ENCODE measurements around the gene INTS14. TPM values are rescaled to one million over a fixed set of nuclear protein-coding genes. Genes with fewer than 3 reads are reported as not detected.
A peak's percentile ranks its signal among the peaks of the same experiment; 100 is the strongest.

The INTS14 gene
- total and polyA plus RNA-seq, 9 of the 15 experiments (the other 6 are each of a cell fraction or from before 2014, with no cell fraction given) = 30.5 to 92.4 (median 46.5) TPM

DNA sequence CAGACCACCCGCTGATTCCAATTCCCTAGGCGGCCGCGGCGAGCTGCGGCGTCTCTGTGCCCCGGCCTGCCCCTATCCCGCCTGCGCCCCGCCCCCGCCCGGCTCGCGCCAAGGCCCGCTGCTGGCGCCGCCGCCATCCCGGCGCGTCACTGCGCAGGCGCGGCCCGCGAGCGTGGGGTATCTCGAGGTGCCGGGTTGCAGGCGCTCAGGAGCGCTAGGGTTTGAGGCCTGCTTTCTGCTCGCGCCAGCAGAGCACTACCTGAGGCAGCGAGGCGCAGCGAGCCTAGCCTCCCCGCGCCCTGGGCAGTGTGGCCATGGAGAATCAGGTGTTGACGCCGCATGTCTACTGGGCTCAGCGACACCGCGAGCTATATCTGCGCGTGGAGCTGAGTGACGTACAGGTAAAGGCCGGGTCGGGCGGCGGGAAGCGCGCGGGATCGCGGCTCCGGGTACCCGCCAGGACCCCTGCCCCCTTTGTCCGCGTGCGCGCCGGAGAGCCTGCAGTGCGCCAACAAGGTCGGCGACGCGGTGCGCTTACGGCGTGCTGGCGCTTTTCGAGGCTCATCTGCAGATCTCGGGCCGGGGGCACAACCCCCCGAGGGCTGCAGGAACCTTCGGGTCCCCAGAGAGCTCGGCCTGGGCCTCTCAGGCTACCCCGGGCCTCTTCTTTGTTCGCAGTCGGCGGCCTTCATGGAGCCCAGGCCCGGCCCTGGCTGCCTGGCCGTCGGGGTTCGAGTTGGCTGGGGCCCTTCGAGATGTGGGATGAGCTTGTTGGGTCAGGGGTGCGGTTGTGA lies 80.4 kb downstream of the INTS14 start, which contains the start of gene HACD3 (continued):
- TF ChIP-seq, protein P1, sequence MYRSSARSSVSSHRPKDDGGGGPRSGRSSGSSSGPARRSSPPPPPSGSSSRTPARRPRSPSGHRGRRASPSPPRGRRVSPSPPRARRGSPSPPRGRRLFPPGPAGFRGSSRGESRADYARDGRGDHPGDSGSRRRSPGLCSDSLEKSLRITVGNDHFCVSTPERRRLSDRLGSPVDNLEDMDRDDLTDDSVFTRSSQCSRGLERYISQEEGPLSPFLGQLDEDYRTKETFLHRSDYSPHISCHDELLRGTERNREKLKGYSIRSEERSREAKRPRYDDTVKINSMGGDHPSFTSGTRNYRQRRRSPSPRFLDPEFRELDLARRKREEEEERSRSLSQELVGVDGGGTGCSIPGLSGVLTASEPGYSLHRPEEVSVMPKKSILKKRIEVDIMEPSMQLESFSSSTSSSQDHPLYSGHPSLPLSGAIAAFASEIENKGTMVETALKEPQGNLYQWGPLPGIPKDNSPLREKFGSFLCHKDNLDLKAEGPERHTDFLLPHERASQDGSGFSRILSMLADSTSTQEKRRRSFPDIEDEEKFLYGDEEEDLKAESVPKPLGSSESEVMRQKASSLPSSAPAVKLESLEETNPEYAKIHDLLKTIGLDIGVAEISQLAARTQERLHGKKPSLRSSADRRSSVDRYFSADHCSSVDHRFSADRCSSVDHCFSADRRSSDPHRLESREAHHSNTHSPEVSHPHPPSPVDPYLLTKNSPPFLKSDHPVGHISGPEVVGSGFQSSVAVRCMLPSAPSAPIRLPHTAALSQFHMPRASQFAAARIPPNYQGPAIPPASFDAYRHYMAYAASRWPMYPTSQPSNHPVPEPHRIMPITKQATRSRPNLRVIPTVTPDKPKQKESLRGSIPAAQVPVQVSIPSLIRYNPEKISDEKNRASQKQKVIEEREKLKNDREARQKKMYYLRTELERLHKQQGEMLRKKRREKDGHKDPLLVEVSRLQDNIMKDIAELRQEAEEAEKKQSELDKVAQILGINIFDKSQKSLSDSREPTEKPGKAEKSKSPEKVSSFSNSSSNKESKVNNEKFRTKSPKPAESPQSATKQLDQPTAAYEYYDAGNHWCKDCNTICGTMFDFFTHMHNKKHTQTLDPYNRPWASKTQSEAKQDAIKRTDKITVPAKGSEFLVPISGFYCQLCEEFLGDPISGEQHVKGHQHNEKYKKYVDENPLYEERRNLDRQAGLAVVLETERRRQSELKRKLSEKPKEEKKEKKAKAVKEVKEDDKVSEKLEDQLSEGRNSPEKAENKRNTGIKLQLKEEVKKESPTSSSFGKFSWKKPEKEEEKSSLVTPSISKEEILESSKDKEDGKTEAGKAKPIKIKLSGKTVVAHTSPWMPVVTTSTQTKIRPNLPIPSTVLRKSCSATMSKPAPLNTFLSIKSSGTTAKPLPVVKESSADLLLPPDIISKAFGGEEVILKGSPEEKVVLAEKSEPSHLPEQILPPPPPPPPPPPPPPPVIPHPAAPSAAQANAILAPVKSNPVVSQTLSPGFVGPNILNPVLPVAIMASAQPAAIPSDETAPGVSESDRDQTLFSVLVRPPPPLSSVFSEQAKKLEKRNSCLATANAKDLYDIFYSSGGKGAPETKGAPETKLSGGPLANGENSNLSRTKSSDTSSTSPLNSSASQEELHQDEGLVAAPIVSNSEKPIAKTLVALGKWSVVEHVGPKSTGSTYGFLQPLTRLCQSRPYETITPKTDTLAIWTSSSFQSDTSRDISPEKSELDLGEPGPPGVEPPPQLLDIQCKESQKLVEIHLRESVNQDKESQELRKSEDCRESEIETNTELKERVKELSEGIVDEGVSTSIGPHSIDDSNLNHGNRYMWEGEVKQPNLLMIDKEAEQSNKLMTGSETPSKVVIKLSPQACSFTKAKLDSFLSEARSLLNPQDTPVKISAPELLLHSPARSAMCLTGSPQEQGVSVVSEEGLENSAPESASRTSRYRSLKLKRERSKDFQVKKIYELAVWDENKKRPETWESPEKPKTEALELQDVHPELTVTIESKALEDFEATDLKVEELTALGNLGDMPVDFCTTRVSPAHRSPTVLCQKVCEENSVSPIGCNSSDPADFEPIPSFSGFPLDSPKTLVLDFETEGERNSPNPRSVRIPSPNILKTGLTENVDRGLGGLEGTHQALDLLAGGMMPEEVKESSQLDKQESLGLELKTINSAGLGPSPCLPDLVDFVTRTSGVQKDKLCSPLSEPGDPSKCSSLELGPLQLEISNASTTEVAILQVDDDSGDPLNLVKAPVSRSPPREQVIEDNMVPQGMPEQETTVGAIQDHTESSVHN (IDR thresholded peaks at IDR 0.05; ENCODE audit: borderline replicate concordance in 1 of 2, low read depth in 1 of 2) = no peak
- TF ChIP-seq POLR3A (IDR thresholded peaks at IDR 0.05; ENCODE audit: borderline replicate concordance, extremely low read depth, insufficient read depth, insufficient read length) = no peak
- no peak for TF ChIP-seq NFE2L1 (tag; IDR thresholded peaks at IDR 0.05; ENCODE audit: borderline replicate concordance, low read depth)
- no peak for TF ChIP-seq ETS2 (tag; IDR thresholded peaks at IDR 0.05; ENCODE audit: borderline replicate concordance, poor library complexity, severe bottlenecking)
- peak; percentile 28; the same call in 1 of the 2 replicates for TF ChIP-seq CREM (IDR thresholded peaks at IDR 0.05; ENCODE audit: low read depth)
- TF ChIP-seq EP400 (IDR thresholded peaks at IDR 0.05) = peak; percentile 74; the same call in 1 of the 2 replicates
- no peak for TF ChIP-seq ZNF696 (CRISPR knock-in tag; conservative IDR thresholded peaks at IDR 0.05)
- TF ChIP-seq TARDBP (IDR thresholded peaks at IDR 0.05) = no peak
- TF ChIP-seq NR2F6 (CRISPR knock-in tag; IDR thresholded peaks at IDR 0.05) = no peak
- TF ChIP-seq ATF1 (CRISPR knock-in tag; IDR thresholded peaks at IDR 0.05) = no peak
- TF ChIP-seq ATF1 (tag; IDR thresholded peaks at IDR 0.05) = peak; percentile 72
- TF ChIP-seq PHB2 (IDR thresholded peaks at IDR 0.05; ENCODE audit: low read depth) = no peak
- no peak for TF ChIP-seq SAFB (IDR thresholded peaks at IDR 0.05; ENCODE audit: borderline replicate concordance, low read depth, low read length)
- no peak for TF ChIP-seq TAL1 (IDR thresholded peaks at IDR 0.05)
- no peak for TF ChIP-seq SMAD1 (IDR thresholded peaks at IDR 0.05; ENCODE audit: low read depth, low read length, partially characterized antibody)
- no peak for TF ChIP-seq MIER1 (IDR thresholded peaks at IDR 0.05; ENCODE audit: low read depth)
- TF ChIP-seq MAZ (CRISPR knock-in tag; conservative IDR thresholded peaks at IDR 0.05 in 1 of 2, IDR thresholded peaks at IDR 0.05 in 1 of 2) = peak; percentile 45 to 70; a peak in 3 of 4 replicates
- no peak for TF ChIP-seq ZZZ3 (IDR thresholded peaks at IDR 0.05)
- TF ChIP-seq ZBTB17 (CRISPR knock-in tag; IDR thresholded peaks at IDR 0.05) = 0 out of 2 replicates have a peak, but pooled peaks have one; percentile 38
- TF ChIP-seq PHF20 (IDR thresholded peaks at IDR 0.05; ENCODE audit: partially characterized antibody) = no peak
- TF ChIP-seq ZNF75A (CRISPR knock-in tag; IDR thresholded peaks at IDR 0.05) = no peak
- no peak for TF ChIP-seq SMC3 (conservative IDR thresholded peaks at IDR 0.05; ENCODE audit: insufficient read depth, low read depth, low read length)
